ENCODE data around the gene GRM7.

GRCh38 chr3:7315037-7315436, 454.1 kb downstream of the GRM7 start:
- TF ChIP-seq CTCF (IDR thresholded peaks at IDR 0.05) (no peak), POLR2A (IDR thresholded peaks at IDR 0.05) (no peak), POLR2AphosphoS5 (IDR thresholded peaks at IDR 0.05) (no peak)
